HepG2 (cell line): ENCODE measurements around the gene SOAT2. TPM values are rescaled to one million over a fixed set of nuclear protein-coding genes. Genes with fewer than 3 reads are reported as not detected.
A peak's percentile ranks its signal among the peaks of the same experiment; 100 is the strongest.

Source experiments
- AGO2 ChIP-seq: fragments of 200-400 bp; formaldehyde crosslinking; optimal IDR thresholded peaks from 2 replicates; pipeline ENCODE3; 2017; ENCODE audit warnings: mild to moderate bottlenecking, low read depth, low read length, moderate library complexity
- BCLAF1 ChIP-seq: fragments of 450-650 bp; IDR thresholded peaks from 2 replicates; pipeline ENCODE4 v1.6.1; 2017; ENCODE audit warnings: mild to moderate bottlenecking
- HDAC2 ChIP-seq: sonication (generic); formaldehyde crosslinking; IDR thresholded peaks from 2 replicates; pipeline ENCODE4 v1.4.0; 2020; ENCODE audit warnings: missing genetic modification reagents
- HNRNPUL1 ChIP-seq: fragments of 200-400 bp; formaldehyde crosslinking; IDR thresholded peaks from 2 replicates; pipeline ENCODE4 v1.6.1; 2017; ENCODE audit warnings: low read depth, mild to moderate bottlenecking, low read length, moderate library complexity
- HOMEZ ChIP-seq: IDR thresholded peaks from 2 replicates; pipeline ENCODE4 v1.6.1; 2016; ENCODE audit warnings: low read depth
- ISX ChIP-seq: sonication (generic); formaldehyde crosslinking; conservative IDR thresholded peaks from 2 replicates; pipeline ENCODE4 v1.5.0; 2020; ENCODE audit warnings: missing genetic modification reagents
- MED8 ChIP-seq: sonication (generic); formaldehyde crosslinking; IDR thresholded peaks from 2 replicates; pipeline ENCODE4 v1.8.1; 2023; ENCODE audit warnings: mild to moderate bottlenecking, missing genetic modification reagents; ENCODE audit not compliant: insufficient replicate concordance
- PHF8 ChIP-seq: sonication (generic); formaldehyde crosslinking; IDR thresholded peaks from 2 replicates; pipeline ENCODE4 v1.5.0; 2020; ENCODE audit warnings: missing genetic modification reagents
- POLR2AphosphoS5 ChIP-seq: IDR thresholded peaks from 2 replicates; pipeline ENCODE4 v1.6.1; 2012; ENCODE audit warnings: low read depth, low read length
- SALL1 ChIP-seq: sonication (generic); formaldehyde crosslinking; IDR thresholded peaks from 2 replicates; pipeline ENCODE4 v1.8.0; 2022; ENCODE audit warnings: mild to moderate bottlenecking, missing genetic modification reagents
- SP2 ChIP-seq: sonication (generic); formaldehyde crosslinking; IDR thresholded peaks from 2 replicates; pipeline ENCODE4 v1.5.1; 2020; ENCODE audit warnings: mild to moderate bottlenecking, missing genetic modification reagents
- TMF1 ChIP-seq: sonication (generic); formaldehyde crosslinking; IDR thresholded peaks from 2 replicates; pipeline ENCODE4 v1.8.1; 2022; ENCODE audit warnings: low read depth, missing genetic modification reagents
- ZNF138 ChIP-seq: sonication (generic); formaldehyde crosslinking; IDR thresholded peaks from 2 replicates; pipeline ENCODE4 v1.5.0; 2020; ENCODE audit warnings: mild to moderate bottlenecking, low read depth, missing genetic modification reagents
- ZNF33A ChIP-seq: sonication (generic); formaldehyde crosslinking; IDR thresholded peaks from 2 replicates; pipeline ENCODE4 v1.5.1; 2020; ENCODE audit warnings: missing genetic modification reagents, mild to moderate bottlenecking, moderate library complexity, borderline replicate concordance
- ZNF34 ChIP-seq: sonication (generic); formaldehyde crosslinking; IDR thresholded peaks from 2 replicates; pipeline ENCODE4 v1.4.0; 2020; ENCODE audit warnings: mild to moderate bottlenecking, missing genetic modification reagents, borderline replicate concordance
- ZNF790 ChIP-seq: sonication (generic); formaldehyde crosslinking; IDR thresholded peaks from 2 replicates; pipeline ENCODE4 v1.8.0; 2022; ENCODE audit warnings: missing genetic modification reagents, mild to moderate bottlenecking, borderline replicate concordance
- polyA plus RNA-seq, 8 experiments: library from polyadenylated mRNA; depleted of rRNA in 3 of 8; stranded (reverse) in 7 of 8; unstranded in 1 of 8; fragments of >200 nt; fragmentation: Illumina TruSeq in 4 of 8; extraction: Trizol in 4 of 8; gene quantifications; 2 replicates each; pipeline versions ENCODE4 v1.2.1 to v1.2.3, GENCODE V29; 2011 to 2016; ENCODE audit warnings: low read depth in 4 of 8, missing spikeins in 1 of 8, mixed read lengths in 1 of 8; ENCODE audit not compliant: insufficient read depth in 1 of 8
- total RNA-seq, 5 experiments: library from RNA; depleted of rRNA; stranded (reverse); fragments of >200 nt; fragmentation: Illumina TruSeq; extraction: Trizol; gene quantifications; 2 replicates each; pipeline ENCODE4 v1.2.3, GENCODE V29; 2016; ENCODE audit warnings: low read depth in 1 of 5
- TF ChIP-seq, protein P1 (sequence below): sonication (generic); formaldehyde crosslinking; IDR thresholded peaks from 2 replicates; pipeline ENCODE4 v1.4.0; 2020; ENCODE audit warnings: missing genetic modification reagents
- TF ChIP-seq, protein P2 (sequence below): sonication (generic); formaldehyde crosslinking; IDR thresholded peaks from 2 replicates; pipeline ENCODE4 v1.4.0; 2020; ENCODE audit warnings: missing genetic modification reagents

SOAT2 gene
- total and polyA plus RNA-seq, 2 of the 13 experiments (the other 11 are each of a cell fraction or from before 2014, with no cell fraction given): 14.9 to 108 TPM

DNA sequence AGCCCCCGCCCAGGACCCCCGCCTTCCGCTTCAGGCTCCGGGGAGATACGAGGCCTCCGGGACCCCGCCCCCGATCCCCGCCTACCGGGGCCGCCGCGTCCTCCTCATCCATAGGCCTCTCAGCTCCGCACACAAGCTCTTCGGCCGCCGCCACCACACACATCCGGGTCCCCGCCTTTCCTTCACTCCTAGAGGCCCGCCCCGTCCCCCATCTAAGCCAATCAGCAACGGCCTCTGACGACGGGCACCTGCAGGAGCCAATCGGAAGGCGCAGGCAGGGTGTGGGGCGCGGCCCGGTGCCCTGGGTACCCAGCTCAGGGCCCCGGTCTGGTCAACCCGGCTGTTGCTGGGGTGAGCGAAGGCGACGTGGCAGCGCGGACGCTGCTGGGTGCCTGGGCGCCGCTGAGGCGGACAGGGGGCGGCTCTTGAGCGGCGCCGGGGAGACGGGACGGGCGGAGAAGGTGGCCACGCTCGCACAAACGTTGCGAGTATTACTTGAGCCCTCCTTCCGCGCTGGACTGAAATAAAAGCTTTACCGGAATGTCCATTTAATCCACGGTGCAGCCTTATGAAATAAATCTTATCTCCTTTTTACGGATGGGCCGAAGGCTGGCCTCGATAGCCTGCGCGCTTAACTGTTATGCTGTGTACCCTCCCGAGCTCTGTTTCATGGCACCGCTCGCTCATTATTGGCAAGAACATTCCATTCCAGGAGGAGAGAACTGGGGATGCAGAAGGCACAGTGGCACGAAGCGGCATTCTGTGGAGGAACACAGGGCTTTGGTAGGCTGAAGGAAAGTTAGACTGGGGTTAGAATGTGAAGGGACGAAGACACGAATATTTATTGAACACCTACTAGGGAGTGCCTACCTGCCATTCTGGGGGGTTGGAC, 23.8 kb upstream of the SOAT2 start, which contains the start of gene SPRYD3 (continued):
- TF ChIP-seq, protein P1, sequence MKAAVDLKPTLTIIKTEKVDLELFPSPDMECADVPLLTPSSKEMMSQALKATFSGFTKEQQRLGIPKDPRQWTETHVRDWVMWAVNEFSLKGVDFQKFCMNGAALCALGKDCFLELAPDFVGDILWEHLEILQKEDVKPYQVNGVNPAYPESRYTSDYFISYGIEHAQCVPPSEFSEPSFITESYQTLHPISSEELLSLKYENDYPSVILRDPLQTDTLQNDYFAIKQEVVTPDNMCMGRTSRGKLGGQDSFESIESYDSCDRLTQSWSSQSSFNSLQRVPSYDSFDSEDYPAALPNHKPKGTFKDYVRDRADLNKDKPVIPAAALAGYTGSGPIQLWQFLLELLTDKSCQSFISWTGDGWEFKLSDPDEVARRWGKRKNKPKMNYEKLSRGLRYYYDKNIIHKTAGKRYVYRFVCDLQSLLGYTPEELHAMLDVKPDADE (CRISPR knock-in tag): no peak
- TF ChIP-seq ZNF790: peak; percentile 78; the same call in 1 of the 2 replicates
- TF ChIP-seq ISX (CRISPR knock-in tag): no peak
- TF ChIP-seq SP2 (CRISPR knock-in tag): peak; percentile 99
- TF ChIP-seq, protein P2, sequence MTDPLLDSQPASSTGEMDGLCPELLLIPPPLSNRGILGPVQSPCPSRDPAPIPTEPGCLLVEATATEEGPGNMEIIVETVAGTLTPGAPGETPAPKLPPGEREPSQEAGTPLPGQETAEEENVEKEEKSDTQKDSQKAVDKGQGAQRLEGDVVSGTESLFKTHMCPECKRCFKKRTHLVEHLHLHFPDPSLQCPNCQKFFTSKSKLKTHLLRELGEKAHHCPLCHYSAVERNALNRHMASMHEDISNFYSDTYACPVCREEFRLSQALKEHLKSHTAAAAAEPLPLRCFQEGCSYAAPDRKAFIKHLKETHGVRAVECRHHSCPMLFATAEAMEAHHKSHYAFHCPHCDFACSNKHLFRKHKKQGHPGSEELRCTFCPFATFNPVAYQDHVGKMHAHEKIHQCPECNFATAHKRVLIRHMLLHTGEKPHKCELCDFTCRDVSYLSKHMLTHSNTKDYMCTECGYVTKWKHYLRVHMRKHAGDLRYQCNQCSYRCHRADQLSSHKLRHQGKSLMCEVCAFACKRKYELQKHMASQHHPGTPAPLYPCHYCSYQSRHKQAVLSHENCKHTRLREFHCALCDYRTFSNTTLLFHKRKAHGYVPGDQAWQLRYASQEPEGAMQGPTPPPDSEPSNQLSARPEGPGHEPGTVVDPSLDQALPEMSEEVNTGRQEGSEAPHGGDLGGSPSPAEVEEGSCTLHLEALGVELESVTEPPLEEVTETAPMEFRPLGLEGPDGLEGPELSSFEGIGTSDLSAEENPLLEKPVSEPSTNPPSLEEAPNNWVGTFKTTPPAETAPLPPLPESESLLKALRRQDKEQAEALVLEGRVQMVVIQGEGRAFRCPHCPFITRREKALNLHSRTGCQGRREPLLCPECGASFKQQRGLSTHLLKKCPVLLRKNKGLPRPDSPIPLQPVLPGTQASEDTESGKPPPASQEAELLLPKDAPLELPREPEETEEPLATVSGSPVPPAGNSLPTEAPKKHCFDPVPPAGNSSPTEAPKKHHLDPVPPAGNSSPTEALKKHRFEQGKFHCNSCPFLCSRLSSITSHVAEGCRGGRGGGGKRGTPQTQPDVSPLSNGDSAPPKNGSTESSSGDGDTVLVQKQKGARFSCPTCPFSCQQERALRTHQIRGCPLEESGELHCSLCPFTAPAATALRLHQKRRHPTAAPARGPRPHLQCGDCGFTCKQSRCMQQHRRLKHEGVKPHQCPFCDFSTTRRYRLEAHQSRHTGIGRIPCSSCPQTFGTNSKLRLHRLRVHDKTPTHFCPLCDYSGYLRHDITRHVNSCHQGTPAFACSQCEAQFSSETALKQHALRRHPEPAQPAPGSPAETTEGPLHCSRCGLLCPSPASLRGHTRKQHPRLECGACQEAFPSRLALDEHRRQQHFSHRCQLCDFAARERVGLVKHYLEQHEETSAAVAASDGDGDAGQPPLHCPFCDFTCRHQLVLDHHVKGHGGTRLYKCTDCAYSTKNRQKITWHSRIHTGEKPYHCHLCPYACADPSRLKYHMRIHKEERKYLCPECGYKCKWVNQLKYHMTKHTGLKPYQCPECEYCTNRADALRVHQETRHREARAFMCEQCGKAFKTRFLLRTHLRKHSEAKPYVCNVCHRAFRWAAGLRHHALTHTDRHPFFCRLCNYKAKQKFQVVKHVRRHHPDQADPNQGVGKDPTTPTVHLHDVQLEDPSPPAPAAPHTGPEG (CRISPR knock-in tag): no peak
- peak; percentile 91 for TF ChIP-seq PHF8 (CRISPR knock-in tag)
- TF ChIP-seq ZNF34: no peak
- TF ChIP-seq TMF1 (CRISPR knock-in tag): peak; percentile 59; the same call in 1 of the 2 replicates
- TF ChIP-seq MED8 (CRISPR knock-in tag): peak; percentile 41
- no peak for TF ChIP-seq ZNF33A
- peak; percentile 86 for TF ChIP-seq POLR2AphosphoS5
- no peak for TF ChIP-seq HOMEZ (CRISPR knock-in tag)
- no peak for TF ChIP-seq BCLAF1
- no peak for TF ChIP-seq ZNF138 (CRISPR knock-in tag)
- peak; percentile 70 for TF ChIP-seq HDAC2 (CRISPR knock-in tag)
- peak; percentile 74 for TF ChIP-seq SALL1 (CRISPR knock-in tag)
- TF ChIP-seq AGO2: no peak
- no peak for TF ChIP-seq HNRNPUL1
